GM18519 (cell line): ENCODE measurements around the gene CD79B.

Experiments used
- ATAC-seq: cut with Tn5 transposase; IDR thresholded peaks from one replicate; pipeline ENCODE4 v1.9.1; 2021; ENCODE audit warnings: mild to moderate bottlenecking, moderate library complexity; ENCODE audit not compliant: unreplicated experiment, low FRiP score

CD79B gene

DNA sequence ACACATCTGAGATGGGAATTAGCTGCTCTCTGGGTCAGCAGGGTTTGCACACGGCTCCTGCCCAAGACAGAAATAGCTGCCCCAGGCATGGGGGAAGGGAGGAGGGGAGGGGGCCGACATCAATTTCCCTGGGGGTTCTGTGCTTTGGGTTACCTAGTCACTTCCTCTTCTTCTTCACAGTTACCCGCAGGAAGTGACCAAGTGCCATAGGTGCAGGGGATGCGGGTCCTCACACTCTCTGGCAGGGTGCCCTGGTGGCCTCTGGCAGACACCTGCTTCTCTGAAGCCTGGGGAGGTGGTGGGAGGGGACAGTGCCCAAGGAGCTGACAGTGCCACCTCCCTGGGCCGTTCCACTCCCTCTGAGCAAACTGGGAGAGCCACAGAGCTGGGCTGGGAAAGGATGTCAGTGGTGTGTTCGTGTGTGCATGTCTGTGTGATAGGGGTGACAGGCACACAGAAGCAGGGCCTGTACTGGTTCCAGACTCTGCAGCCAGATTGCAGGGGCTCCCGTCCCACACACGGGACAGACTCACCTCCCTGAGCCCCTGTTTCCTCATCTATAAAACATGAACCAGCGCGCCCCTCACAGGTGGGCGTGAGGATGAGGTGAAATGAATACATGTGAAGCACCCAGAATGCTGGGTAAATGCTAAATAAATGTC lies 22.4 kb upstream of the CD79B start:
- ATAC-seq: no peak

DNA sequence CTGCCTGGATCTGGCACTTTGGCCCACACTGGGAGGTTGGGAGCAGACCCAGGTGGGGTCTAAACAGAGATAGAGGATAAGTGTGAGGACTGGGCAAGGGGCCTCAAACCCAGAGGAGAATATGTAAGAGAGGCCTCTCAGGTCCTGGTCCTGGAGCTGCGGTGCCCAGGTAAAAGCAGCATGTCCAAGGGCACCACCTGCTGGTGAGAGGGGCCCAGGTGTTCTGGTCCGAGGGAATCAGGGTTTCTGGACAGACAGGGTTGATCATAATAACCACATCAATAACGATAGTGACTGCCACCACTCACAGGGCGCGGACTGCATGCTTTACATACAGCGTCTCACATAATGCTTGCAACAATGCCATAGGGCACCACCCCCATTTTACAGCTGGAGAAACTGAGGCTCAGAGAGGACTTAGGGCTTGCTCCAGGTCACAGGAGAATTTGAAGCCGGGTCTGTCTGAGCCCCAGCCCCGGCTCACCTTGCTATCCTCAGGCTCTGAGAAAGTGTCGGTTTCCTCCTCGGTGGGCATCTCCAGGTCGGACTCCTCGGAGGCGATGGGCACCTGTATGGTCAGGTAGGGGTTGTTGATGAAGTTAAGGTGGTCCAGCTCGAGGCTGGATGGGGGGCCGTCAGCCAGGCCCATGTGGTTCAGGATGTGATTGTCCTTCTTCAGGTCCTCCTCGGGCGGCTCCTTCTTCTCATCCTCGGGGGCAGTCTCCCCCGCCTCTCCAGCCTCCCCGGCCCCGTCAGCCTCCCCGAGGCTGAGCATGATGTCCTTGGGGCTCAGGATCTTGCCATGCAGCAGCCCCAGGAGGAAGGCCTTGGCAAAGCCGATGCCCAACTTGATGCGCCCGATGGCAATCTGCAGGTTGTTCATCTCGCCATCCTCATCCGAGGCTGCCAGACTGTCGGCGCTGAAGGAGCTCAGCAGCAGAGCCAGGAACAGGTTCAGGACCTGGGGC lies 19.1 kb upstream of the CD79B start:
- no peak for ATAC-seq

DNA sequence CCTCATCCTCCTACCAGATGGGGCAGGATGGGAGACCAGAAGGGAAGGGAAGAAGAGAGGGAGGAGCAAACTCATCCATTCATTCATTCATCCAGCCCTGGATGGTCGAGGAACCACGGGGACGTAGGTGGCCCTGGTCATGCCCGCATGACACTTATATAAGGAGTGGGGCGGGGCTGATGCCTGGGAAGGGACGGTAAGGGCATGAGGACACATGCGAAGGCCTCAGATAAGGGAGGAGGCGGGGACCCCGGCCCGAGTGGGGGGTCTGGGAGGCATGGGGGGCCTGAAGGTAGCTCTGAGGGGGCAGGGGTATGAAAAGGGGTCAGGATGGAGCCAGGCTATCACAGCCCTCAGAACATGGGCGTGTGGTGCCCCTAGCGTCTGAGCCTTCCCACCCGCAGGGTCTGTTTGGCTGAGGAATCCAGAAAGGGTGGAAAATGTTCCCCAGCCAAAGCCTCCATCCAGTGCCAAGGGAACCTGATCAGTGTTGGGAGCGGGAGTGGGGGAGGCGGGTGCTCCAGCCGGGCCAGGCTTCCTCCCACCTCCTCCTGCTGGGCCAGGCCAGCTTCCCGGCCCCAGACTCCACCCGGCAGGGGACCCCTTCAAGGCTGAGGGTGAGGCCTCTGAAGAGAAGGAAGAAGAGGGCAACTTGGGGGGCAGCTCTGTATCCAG lies 17.6 kb upstream of the CD79B start:
- ATAC-seq: no peak

DNA sequence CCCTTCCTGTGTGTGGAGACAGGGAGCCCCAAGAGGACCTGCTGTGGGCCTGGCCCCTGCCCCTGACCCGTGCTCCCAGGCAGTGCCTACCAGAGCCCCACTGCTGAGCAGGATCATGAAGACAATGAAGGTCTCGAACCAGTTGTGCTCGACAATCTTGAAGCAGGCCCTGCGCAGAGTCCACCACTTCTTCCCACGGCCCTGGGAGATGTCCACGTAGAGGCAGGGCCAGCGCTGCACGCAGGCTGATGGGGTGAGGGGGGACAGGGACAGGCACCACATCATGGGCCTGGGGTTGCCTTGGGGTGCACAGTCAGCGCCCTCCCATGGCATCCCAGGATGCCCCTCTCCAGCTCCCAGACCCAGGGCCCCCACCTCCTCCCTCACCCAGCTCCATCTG lies 16.4 kb upstream of the CD79B start:
- ATAC-seq: no peak

DNA sequence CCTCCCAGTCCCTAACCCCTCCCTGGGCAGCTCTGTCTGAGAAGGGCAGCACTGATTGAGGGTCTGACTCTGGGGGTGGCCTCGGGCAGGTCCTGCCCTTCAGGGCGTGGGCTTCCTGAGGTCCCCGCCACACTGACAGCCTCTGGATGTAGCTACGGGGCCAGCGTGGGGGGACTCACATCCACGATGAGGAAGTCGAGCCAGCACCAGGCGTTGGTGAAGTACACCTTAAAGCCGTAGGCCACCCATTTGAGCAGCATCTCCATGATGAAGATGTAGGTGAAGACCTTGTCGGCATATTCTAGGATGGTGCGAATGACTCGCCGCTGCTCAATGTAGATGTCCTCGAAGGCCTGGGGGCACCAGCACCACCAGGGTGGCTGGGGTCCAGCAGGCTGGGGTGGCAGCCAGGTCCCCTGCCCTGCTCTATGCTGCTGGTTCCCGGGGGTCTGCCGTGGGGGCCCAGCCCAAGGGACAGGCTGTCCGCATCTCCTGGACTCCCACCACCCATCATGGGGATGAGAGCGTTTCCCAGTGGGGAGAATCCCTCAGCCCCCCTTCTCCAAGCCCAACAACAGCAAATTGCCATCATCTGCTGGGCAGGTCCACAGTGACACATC lies 15.7 kb upstream of the CD79B start:
- no peak for ATAC-seq

DNA sequence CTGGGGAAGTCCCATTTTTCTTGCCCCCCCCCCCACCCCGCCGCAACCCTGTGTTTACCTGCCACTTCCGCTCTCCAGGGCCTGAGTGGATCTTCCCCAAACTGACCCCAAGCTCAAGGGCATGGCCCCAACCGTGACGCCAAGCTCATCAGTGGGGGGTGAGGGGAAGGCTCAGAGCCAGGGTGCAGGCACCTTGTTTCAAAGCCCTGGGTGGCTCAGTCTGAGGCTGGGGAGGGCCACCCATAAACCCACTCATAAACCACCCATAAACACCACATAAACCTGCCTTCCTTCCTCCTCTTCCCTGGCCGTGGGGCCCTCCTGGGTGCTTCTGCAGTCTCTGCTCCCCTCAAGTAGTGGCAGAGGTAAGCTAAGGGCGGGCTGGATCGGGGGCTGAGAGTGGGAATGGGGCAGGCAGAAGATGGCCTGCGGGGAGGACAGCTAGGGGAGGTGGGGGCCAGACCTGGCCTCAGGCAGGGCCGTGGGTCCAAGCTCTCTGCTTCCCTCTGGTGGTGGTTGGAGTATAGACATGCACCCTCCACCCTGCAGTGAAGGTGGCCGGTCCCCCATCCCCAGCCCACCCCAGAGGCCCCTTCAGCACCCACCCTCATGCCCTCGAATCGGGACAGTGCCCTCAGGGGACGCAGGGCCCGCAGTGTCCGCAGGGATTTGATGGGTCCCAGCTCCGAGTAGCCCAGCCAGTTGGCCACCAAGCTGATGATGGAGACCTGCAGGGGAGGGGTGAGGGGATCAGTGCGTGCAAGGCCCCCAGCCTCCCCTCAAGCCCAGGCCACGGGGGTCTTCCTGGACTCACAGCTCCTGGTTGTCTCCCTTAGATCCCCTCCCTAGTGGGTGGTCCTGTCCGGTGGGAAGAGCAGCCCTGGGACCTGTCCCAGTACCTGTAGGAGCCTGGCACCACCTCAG lies 14.6 kb upstream of the CD79B start:
- ATAC-seq: no peak

DNA sequence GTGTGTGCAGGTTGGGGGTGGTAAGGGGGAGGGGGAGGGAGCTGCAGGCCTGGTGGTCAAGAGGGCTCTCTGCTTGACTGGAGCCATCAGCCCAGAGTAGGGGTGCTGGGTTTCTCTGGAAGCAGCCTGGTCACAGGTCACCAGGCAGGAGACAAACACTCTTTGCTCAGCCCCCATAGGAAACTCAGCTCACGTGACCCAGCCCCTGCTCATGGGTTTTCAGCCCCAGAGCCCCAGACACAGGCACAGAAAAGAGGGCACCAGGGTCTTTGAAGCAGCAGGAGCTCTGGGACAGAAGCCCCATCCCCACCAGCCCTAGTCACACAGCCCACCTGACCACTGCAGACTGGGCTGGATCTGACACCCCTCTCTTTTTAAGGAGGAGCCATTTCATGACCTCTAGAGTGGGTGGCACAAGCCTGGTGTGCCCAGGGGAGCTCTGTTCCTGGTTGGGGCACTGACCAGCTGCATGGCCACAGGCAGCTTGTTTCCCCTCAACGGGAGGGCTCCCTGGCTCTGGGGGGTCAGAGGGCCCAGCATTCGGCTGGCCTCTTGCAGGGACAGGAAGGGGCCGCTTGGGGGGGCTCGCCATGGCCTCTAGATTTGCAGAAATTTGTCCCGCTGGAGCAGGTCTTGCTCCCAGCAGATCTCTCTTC lies 13.8 kb upstream of the CD79B start:
- no peak for ATAC-seq

DNA sequence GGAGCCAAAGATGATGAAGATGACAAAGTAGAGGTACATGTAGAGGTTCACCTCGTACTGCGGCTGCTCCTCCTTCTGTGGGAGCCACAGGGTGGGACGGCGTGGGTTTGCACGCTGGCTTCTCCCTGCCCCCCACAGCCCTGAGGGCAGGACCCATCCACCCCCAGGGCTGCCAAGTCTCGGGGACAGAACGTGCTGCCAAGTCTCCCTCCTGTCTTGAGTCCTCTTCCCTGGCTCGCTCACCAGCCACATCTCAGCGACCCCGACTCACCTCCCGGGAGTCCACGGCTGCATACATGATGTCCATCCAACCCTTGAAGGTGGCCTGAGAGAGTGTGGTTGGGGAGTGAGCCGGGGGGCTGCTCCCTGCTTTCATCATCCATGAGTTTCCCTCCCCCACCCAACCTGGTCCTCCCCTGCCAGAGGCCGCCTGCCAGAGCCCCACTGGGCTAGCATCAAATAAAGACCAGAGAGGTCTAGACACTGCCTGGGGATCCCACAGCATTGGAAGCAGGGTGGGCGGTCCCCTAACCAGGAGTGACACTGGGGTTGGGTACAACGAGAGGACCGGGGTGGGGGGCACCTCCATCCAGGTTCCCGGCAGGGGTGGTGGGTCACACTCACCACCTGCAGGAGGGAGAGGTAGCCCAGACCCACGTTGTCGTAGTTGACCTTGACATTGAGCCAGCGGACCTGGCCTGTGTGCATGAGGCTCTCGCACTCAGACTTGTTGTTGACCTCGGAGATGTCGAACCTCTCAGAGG lies 12.8 kb upstream of the CD79B start:
- ATAC-seq: no peak

DNA sequence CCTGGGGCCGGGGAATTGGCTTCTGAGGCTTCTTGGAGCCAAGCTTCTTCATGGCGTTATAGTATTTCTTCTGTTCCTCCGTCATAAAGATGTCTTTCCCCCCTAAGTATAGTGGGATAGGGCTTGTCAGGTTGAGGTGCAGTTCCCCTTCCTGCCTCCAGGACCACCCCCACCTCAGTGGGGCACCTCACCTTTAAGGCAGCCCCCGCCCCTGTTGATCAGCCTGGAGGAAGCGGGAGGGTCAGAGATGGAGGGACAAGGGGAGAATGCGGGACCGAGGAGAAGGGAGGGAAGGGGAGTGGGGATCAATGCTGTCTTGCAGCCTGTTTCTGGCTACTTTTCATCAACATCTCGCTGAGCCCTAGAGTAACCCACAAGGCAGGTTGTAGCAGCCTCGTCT lies 11.6 kb upstream of the CD79B start:
- no peak for ATAC-seq

DNA sequence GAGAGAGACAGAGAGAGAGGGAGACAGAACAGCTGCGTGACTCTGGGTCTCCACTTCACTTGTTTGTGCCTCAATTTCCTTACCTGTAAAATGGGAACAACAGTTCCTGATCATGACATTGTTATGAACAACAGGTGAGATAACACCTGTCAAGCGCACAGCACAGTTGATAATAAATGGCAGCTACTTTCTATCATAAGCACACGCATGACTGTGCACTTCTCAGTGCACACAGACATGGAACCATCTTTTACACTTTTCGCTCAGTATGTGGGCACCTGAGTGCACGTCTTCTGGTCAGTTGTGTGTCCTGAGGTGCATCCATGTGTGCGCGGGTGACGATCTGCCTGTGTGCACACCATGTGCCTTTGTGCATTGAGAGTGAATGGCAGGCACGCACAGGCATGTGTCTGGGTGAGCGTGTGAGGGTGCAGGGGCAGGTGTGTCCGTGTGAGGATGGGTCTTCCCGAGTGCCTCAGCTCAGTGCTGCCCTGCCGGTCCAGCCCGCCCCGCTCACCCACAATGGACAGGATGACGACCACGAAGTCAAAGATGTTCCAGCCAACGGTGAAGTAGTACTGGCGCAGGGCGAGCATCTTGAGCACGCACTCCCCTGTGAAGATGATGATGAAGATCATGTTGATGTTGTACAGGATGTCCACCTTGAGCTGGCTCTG lies 10.3 kb upstream of the CD79B start:
- no peak for ATAC-seq

DNA sequence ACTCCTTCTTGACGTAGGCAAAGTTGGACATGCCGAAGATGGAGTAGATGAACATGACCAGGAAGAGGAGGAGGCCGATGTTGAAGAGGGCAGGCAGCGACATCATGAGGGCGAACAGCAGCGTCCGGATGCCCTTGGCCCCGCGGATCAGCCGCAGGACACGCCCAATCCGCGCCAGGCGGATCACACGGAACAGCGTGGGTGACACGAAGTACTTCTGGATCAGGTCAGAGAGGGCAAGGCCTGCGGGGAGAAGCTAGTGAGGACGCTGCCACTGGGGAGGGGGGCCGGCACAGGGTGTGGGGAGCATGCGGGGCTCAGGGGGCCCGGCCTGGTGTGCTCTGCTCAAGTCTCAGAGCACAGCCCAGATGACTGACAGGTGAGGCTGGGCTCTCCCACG lies 9.6 kb upstream of the CD79B start:
- no peak for ATAC-seq

DNA sequence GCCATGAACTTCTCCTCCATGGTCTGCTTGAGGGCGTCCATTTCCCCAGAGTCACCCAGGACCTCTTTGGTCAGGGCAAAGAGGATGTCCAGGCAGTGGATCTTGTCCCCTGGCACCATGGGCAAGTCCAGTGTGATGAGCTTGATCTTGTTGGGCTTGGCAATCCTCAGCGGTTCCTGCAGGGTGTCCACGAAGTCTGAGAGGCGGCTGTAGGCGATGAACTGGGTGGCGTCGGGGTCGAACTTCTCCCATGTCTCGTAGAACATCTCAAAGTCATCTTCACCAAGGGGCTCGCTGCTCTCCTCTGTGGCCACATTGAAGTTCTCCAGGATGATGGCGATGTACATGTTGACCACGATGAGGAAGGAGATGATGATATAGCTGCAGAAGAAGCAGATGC lies 9.0 kb upstream of the CD79B start:
- ATAC-seq: no peak

DNA sequence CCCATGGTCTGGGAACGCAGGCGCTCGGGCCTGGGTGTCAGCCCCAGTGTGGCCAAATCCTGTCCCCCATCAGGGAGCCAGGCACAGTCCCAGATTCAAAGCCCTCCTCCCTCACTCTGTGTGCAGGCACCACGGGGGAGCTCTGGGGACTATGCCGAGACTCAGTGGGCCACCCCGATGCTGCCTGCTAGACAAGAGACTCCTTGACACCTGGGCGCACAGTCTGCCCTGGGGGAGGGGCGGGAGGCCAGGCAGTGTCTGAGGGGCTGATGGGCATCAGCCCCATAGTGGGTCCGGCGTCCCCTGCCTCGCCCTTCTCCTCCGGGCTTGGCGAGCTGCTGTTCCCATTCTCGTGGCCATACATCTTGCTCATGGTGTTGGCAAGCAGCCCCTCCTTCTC lies 8.5 kb upstream of the CD79B start:
- ATAC-seq: no peak

DNA sequence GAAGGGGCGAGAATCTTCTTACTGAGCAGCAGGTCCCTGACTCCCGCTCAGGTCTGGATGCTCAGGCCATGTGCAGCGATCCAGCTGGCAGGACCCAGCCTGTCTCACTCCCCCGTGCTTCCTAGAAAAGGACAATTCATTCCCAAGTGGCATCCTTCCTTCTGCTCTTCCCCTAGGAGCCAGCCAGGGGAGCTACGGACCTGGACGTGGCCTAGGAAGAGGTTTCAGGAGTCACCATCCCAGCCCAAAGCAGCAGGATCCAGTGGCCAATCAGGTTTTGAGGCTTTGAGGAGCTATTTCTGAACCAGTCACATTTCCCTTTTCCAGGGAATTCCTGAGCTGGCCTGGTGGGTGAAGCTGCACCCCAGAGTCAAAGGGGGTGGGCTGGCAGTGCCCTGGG lies 7.8 kb upstream of the CD79B start:
- ATAC-seq: no peak

DNA sequence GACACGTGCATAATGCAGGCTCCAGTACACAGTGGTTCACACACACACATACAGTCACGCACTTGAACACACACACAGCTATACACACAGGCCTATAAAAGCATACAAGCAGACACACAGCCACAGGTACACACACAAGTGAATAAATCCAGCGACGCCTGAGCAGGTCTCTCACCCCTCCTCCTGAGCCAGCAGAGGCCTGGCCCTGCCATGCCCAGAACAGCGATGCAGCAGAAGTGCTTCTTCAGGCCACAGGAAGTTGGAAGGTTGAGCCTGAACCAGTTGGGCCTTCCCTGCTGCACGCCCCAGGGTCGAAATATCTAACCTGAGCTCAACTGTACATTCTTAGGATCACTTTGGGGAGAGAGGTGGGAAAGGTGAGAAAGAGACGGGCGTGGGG lies 7.3 kb upstream of the CD79B start:
- no peak for ATAC-seq

DNA sequence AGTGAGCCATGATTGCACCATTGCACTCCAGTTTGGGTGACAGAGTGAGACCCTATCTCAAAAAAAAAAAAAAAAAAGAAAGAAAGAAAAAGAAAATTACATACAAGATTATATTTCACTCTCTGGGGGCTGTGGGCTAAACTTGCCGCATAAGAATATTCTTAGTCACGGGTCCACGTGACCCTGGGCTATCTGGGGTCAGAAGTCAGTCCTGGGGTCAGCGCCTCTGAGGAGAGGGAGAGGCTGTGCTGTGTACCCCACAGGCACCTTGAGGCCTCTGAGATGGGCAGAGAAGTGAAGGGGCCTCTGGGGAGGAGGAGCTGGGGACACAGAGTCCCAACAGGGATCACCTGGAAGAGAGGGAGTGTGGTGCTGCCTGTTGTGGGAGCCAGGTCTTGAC lies 5.8 kb upstream of the CD79B start:
- ATAC-seq: no peak

DNA sequence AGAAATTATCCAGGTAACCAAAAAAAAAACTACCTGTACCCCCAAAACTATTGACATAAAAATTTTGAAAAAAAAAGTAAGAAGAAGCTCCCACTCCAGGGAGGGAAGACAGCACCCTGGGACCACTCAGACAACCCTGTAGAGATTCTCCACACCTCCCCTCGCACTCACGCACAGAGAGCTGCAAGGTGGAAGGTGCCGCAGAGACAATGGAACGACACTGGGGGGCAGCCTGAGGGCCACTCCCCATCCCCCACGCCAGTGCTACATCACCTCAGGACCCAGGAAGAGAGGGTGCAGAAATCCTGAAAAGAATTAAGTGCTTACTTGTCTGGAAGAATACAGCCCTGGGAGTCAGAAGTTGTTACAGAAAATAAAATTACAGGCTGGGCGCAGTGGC lies 5.2 kb upstream of the CD79B start:
- ATAC-seq: no peak
